ENCODE data around the gene MMP13. TPM values are rescaled to one million over a fixed set of nuclear protein-coding genes. Genes with fewer than 3 reads are reported as not detected.

MMP13 gene
- total RNA-seq, 4 donors from 2014 or later = not detected

DNA sequence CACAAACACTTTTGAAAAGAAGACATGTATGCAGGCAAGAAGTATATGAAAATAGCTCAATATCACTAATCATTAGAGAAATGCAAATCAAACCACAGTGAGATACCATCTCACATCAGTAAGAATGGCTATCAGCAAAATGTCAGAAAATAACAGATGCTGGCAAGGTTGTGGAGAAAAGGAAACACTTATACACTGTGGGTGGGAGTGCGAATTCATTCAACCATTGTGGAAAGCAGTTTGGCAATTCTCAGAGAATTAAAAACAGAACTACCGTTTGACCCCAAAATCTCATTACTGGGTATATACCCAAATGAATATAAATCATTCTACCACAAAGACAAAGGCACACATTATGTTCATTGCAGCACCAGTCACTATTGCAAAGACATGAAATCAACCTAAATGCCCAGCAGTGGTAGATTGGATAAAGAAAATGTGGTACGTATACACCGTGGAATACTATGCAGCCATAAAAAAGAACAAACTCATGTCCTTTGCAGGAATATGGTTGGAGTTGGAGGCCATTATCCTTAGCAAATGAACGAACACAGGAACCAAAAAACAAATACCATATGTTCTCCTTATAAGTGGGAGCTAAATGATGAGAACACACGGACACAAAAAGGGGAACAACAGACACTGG lies 18.5 kb downstream of the MMP13 start:
- WGBS, 2 donors = 90 to 93% methylated on average over 6 of the region's 6 CpGs
- peaks cover 0 to 6% (median 0%) of the 10 kb centered on the region in 4 donors for H3K4me1 ChIP-seq
- no peaks in the 10 kb centered on the region for H3K36me3 ChIP-seq
- TF ChIP-seq POLR2A (IDR thresholded peaks at IDR 0.05) (no peak), EP300 (IDR thresholded peaks at IDR 0.05) (no peak)
- TF ChIP-seq, protein P1, sequence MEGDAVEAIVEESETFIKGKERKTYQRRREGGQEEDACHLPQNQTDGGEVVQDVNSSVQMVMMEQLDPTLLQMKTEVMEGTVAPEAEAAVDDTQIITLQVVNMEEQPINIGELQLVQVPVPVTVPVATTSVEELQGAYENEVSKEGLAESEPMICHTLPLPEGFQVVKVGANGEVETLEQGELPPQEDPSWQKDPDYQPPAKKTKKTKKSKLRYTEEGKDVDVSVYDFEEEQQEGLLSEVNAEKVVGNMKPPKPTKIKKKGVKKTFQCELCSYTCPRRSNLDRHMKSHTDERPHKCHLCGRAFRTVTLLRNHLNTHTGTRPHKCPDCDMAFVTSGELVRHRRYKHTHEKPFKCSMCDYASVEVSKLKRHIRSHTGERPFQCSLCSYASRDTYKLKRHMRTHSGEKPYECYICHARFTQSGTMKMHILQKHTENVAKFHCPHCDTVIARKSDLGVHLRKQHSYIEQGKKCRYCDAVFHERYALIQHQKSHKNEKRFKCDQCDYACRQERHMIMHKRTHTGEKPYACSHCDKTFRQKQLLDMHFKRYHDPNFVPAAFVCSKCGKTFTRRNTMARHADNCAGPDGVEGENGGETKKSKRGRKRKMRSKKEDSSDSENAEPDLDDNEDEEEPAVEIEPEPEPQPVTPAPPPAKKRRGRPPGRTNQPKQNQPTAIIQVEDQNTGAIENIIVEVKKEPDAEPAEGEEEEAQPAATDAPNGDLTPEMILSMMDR (IDR thresholded peaks at IDR 0.05) = no peak
- H3K27ac ChIP-seq = no peak overlapping the region
- H3K27me3 ChIP-seq = no peaks in the 10 kb centered on the region
- H3K9me3 ChIP-seq = no peaks in the 10 kb centered on the region
- H3K4me3 ChIP-seq = no peak overlapping the region
- DNase-seq (ENCODE audit: low spot score in 2 of 2) = no peak

DNA sequence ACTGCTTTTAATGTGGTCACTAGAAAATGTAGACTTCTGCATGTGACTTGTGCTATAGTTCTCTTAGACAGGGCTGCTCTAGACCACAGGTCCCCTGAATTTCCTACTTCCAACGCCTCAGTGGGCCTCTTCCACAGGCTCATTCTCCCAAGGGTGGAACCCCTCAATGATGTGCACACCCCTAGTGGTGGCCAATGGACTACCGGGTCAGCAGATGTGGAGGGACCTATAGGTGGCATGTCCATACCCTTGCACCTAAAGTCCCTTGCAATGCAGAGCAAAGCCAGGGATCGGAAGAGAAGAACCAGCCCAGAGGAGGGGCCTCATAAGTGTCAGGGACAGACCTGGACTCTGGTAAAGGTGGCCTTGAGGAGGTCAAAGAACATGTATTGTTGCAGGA lies 20.0 kb downstream of the MMP13 start:
- Histone ChIP-seq H3K27me3 (no peaks in the 10 kb centered on the region), H3K36me3 (no peaks in the 10 kb centered on the region), H3K27ac (no peak overlapping the region), H3K4me3 (no peak overlapping the region), H3K4me1 (no peaks in the 10 kb centered on the region), H3K9me3 (no peaks in the 10 kb centered on the region)
- no peak for DNase-seq (ENCODE audit: low spot score in 2 of 2)
- TF ChIP-seq, protein P1 (IDR thresholded peaks at IDR 0.05) = no peak
- TF ChIP-seq EP300 (IDR thresholded peaks at IDR 0.05) (no peak), POLR2A (IDR thresholded peaks at IDR 0.05) (no peak)
- 90% methylated on average over 3 of the region's 3 CpGs for WGBS, 2 donors

DNA sequence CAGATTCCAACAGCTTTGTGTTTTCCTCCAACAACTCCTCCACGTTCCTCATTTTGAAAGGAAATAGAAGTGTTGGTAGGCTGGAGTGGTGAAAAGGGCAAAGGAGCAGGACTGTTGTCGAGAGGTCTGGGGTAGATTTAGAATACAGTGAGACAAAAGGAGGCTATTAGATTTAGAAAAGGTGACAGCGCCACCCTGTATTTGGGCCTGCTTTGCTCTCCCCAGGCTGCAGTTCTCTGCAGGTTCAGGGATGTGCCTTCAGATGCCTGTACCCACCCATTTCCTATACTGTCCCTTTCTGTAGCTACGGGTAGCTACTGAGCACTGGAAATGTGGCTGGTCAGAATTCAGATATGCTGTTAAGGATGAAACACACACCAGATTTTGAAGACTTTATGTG lies 20.8 kb downstream of the MMP13 start:
- no peak overlapping the region for H3K4me3 ChIP-seq
- no peaks in the 10 kb centered on the region for H3K9me3 ChIP-seq
- WGBS, 2 donors = 71 to 87% methylated on average over 4 of the region's 4 CpGs
- H3K27me3 ChIP-seq = no peaks in the 10 kb centered on the region
- no peak overlapping the region for H3K27ac ChIP-seq
- H3K4me1 ChIP-seq = no peaks in the 10 kb centered on the region
- no peak for DNase-seq (ENCODE audit: low spot score in 2 of 2)
- H3K36me3 ChIP-seq = no peaks in the 10 kb centered on the region
- no peak for TF ChIP-seq EP300 (IDR thresholded peaks at IDR 0.05)
- no peak for TF ChIP-seq POLR2A (IDR thresholded peaks at IDR 0.05)
- TF ChIP-seq, protein P1 (IDR thresholded peaks at IDR 0.05) = no peak

DNA sequence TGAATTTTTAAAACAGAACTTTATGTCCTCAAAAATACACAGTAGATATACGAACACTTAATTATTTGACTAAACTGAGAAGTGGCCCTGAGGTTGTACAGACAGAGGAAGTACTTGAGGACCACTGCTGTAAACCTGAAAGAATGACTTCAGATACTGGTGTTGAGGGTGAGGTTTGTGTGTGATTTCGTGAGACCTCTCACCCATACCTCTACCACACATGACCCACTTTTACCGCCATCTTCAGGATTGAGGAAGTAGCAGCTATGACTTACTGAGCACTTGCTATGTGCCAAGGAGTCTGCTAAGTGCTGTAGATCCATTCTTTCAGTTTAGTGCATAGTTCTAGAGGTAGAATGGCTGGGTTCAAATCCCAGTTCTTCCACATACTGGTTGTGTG lies 21.9 kb downstream of the MMP13 start:
- no peak overlapping the region for H3K27ac ChIP-seq
- WGBS, 2 donors = 83 to 90% methylated on average over 3 of the region's 3 CpGs
- no peaks in the 10 kb centered on the region for H3K27me3 ChIP-seq
- no peak for DNase-seq (ENCODE audit: low spot score in 2 of 2)
- H3K4me1 ChIP-seq = no peaks in the 10 kb centered on the region
- H3K4me3 ChIP-seq = no peak overlapping the region
- TF ChIP-seq EP300 (IDR thresholded peaks at IDR 0.05) (no peak), POLR2A (IDR thresholded peaks at IDR 0.05) (no peak)
- TF ChIP-seq, protein P1 (IDR thresholded peaks at IDR 0.05) = no peak
- no peaks in the 10 kb centered on the region for H3K9me3 ChIP-seq
- H3K36me3 ChIP-seq = no peaks in the 10 kb centered on the region

DNA sequence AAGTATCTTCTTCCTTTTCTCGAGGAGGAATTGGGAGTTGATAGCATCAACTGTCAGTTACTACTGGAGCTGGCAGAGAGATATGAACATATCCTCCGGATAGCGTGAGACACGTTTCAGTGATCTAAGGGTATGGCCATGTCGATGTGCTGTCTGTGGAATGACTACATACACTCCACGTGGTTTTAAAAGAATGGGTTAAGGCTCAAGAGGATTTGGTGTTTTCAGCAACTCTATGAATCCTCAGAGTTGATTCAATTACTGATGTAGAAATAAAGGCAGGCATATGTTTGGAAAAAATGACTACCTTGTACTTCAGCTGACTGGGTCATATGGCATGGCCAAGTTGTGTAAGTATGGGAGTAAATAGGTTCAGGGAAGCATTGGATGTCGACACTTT lies 22.9 kb downstream of the MMP13 start:
- H3K9me3 ChIP-seq = no peaks in the 10 kb centered on the region
- DNase-seq (ENCODE audit: low spot score in 2 of 2) = no peak
- 90 to 91% methylated on average over 7 of the region's 7 CpGs for WGBS, 2 donors
- no peaks in the 10 kb centered on the region for H3K27me3 ChIP-seq
- H3K4me3 ChIP-seq = no peak overlapping the region
- no peaks in the 10 kb centered on the region for H3K4me1 ChIP-seq
- H3K27ac ChIP-seq = no peak overlapping the region
- no peak for TF ChIP-seq EP300 (IDR thresholded peaks at IDR 0.05)
- no peak for TF ChIP-seq POLR2A (IDR thresholded peaks at IDR 0.05)
- TF ChIP-seq, protein P1 (IDR thresholded peaks at IDR 0.05) = no peak
- no peaks in the 10 kb centered on the region for H3K36me3 ChIP-seq
